Activated T-cell treated with anti-CD3 and anti-CD28 coated beads, Interleukin-2, amount 50 U/mL, for 4 hours (primary cell): ENCODE data around the gene INPP4A. TPM values are rescaled to one million over a fixed set of nuclear protein-coding genes. Genes with fewer than 3 reads are reported as not detected.

Experiments
- ATAC-seq, 2 donors: fragments of 200-7000 bp; cut with Tn5 transposase; one replicate each; pipeline ENCODE4 v1.10.0; 2021
- DNase-seq: peaks from one replicate; pipeline ENCODE4 v3.0.0-alpha.2; 2020
- H3K27me3 Mint-ChIP-seq: one replicate; pipeline ENCODE4 v1.8.0; 2021; ENCODE audit warnings: low read depth, mixed read lengths
- H3K36me3 Mint-ChIP-seq: one replicate; pipeline ENCODE4 v1.8.0; 2022; ENCODE audit warnings: mixed read lengths; ENCODE audit not compliant: insufficient read depth
- H3K4me1 Mint-ChIP-seq: one replicate; pipeline ENCODE4 v1.8.0; 2021; ENCODE audit warnings: low read depth, mixed read lengths
- H3K4me3 Mint-ChIP-seq: one replicate; pipeline ENCODE4 v1.8.0; 2021; ENCODE audit warnings: mild to moderate bottlenecking, moderate library complexity, mixed read lengths
- H3K9me3 Mint-ChIP-seq: one replicate; pipeline ENCODE4 v1.8.0; 2021; ENCODE audit warnings: mixed read lengths
- total RNA-seq, 3 donors: library from RNA; stranded (reverse); gene quantifications; one replicate each; pipeline ENCODE4 v1.2.1, GENCODE V29; 2021

The INPP4A gene
- total RNA-seq, 3 donors from 2014 or later, result 17.3 to 24.0 (median 17.3) TPM

- Mint-ChIP-seq H3K4me3 (peak overlapping the region; percentile 84), H3K36me3 (peaks cover 21% of the 10 kb centered on the region), H3K4me1 (peaks cover 71% of the 10 kb centered on the region), H3K27me3 (no peaks in the 10 kb centered on the region), H3K9me3 (no peaks in the 10 kb centered on the region)
- no peak for DNase-seq
- peak in 1 of 2 donors; percentile 7 for ATAC-seq
These were observed 164.4 kb downstream of the INPP4A start for GRCh38 chr2:98608962-98609604.

DNA sequence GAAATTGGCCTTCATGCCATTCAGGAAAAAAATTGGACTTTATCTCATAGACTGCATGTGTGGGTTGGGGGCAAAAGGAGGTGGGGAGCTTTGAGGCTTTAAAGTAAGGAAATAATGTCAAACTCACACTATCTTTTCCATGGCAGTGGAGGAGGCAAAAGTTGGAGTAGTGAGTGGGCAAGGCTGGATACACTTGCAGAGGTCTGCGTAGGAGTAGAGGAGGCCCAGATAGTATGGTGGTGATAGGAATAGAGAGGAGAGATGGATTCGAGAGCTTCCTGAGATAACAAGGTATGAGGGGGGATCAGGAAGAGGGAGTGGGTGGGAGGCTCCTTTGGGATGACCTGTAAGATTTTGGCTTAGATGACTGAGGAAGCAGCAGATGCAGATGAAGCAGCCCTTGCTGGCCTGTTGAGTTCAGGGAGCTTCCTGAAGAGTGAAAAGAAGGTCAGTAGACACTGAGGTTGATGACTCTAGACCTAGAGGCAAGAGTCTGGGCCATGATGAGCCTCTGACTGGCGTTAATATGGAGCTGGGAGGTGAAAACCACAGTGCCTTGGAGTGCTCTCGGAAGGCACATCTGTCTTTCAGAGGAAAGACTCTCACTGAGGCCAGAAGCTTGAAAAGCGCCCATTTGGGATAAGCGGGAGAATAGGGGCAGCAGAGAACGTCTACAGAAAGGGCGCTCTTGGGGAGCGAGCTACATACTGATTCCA is 169.5 kb downstream of the INPP4A start:
- Mint-ChIP-seq H3K4me1 (peaks cover 58% of the 10 kb centered on the region), H3K9me3 (no peaks in the 10 kb centered on the region), H3K36me3 (peaks cover 53% of the 10 kb centered on the region), H3K27me3 (no peaks in the 10 kb centered on the region), H3K4me3 (no peak overlapping the region)
- ATAC-seq, result no peak
- no peak for DNase-seq

DNA sequence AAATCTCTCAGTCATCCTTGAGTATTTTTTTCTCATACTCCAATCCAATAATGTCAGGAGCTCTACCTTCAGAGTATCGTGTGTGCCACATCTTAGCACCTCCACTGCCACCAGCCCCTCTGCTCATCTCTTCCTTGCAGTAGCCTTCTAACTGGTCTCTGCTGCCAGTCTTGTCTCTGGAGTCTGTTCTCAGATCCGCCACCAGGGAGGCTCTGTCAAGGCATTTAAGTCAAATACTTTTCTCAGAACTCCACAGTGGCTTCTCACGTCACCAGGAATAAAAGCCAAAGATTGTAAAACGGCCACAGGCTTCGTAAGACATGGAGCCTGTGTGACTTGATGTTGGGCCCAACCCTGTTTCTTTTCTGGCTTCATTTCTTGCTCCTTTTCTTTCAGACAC is 170.8 kb downstream of the INPP4A start:
- ATAC-seq, result no peak
- no peak for DNase-seq
- H3K4me1 Mint-ChIP-seq, result peaks cover 53% of the 10 kb centered on the region
- H3K9me3 Mint-ChIP-seq, result no peaks in the 10 kb centered on the region
- H3K36me3 Mint-ChIP-seq, result peaks cover 54% of the 10 kb centered on the region
- H3K4me3 Mint-ChIP-seq, result no peak overlapping the region
- H3K27me3 Mint-ChIP-seq, result no peaks in the 10 kb centered on the region

GRCh38 chr2:98617149-98617548 is 172.5 kb downstream of the INPP4A start:
- H3K9me3 Mint-ChIP-seq, result no peaks in the 10 kb centered on the region
- peaks cover 48% of the 10 kb centered on the region for H3K4me1 Mint-ChIP-seq
- peaks cover 53% of the 10 kb centered on the region for H3K36me3 Mint-ChIP-seq
- no peaks in the 10 kb centered on the region for H3K27me3 Mint-ChIP-seq
- DNase-seq (no peak), ATAC-seq (no peak)
- H3K4me3 Mint-ChIP-seq, result no peak overlapping the region

GRCh38 chr2:98623657-98624056 is 179.0 kb downstream of the INPP4A start:
- ATAC-seq (no peak), DNase-seq (no peak)
- Mint-ChIP-seq H3K4me1 (peaks cover 33% of the 10 kb centered on the region), H3K36me3 (peaks cover 29% of the 10 kb centered on the region), H3K4me3 (no peak overlapping the region), H3K27me3 (no peaks in the 10 kb centered on the region), H3K9me3 (no peaks in the 10 kb centered on the region)

DNA sequence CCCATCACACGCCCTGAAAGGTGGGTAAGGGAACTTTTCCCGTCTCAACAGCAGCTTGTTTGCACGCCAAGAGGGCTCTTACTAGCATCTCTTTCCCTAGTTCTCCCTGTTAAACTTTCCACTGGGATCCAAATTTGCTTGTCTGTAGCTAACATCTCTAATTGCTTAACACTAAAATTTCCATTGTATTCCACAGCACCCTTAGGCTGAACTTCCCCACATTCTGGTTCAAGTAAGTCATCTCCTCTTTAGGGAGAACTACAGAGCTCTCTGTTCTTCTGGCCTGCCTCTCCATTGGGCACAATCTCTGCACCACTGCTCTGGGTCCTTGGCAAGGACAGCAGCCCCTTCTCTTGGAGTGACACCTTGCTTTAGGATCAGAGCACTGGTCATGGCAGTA is 187.7 kb downstream of the INPP4A start:
- Mint-ChIP-seq H3K36me3 (peaks cover 41% of the 10 kb centered on the region), H3K4me1 (peaks cover 31% of the 10 kb centered on the region), H3K4me3 (no peak overlapping the region), H3K9me3 (no peaks in the 10 kb centered on the region), H3K27me3 (no peaks in the 10 kb centered on the region)
- DNase-seq (no peak), ATAC-seq (no peak)

- peaks cover 33% of the 10 kb centered on the region for H3K36me3 Mint-ChIP-seq
- H3K27me3 Mint-ChIP-seq, result no peaks in the 10 kb centered on the region
- peak overlapping the region; percentile 19 for H3K4me3 Mint-ChIP-seq
- peak; percentile 63 for ATAC-seq
- H3K4me1 Mint-ChIP-seq, result peaks cover 36% of the 10 kb centered on the region
- H3K9me3 Mint-ChIP-seq, result no peaks in the 10 kb centered on the region
- peak; percentile 34 for DNase-seq
These were observed 189.9 kb downstream of the INPP4A start for GRCh38 chr2:98634406-98635092.

DNA sequence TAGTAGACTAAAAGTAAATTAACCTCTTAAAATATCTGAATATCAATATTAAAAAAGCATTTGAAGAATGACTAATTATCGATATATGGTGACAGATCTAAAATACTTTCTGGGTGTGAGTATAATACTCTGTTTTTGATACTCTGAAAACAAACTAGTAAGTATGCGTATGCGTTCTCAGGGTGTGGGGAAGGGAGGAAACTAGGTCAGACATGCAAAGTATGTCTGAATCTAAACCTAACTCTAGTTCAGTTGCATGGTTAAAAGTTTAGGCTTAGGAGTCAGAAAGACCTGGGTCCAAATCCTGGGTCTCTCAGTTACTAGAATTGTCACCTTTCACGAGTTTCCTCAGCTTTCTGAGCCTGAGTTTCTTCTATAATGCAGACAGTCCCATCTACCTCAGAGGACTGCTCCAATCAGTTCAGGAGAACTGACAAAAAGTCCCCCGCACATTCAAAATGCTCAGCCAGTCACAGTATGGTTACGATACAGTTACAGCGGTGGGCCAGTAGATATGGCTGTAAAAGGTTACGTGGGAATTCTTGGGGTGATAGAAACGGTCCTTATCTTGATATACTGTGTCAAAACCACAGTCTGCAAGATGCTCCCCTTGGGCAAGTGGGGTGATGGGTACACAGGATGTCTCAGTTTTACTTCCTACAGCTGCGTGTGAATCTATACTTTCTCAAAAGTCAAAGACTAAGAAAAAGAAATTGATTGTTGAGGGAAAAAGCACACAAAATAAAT is 192.9 kb downstream of the INPP4A start:
- Mint-ChIP-seq H3K27me3 (no peaks in the 10 kb centered on the region), H3K36me3 (peaks cover 30% of the 10 kb centered on the region), H3K4me3 (peak overlapping the region; percentile 68), H3K9me3 (no peaks in the 10 kb centered on the region), H3K4me1 (peaks cover 39% of the 10 kb centered on the region)
- DNase-seq, result peak; percentile 32
- peak; percentile 87 to 89 for ATAC-seq

DNA sequence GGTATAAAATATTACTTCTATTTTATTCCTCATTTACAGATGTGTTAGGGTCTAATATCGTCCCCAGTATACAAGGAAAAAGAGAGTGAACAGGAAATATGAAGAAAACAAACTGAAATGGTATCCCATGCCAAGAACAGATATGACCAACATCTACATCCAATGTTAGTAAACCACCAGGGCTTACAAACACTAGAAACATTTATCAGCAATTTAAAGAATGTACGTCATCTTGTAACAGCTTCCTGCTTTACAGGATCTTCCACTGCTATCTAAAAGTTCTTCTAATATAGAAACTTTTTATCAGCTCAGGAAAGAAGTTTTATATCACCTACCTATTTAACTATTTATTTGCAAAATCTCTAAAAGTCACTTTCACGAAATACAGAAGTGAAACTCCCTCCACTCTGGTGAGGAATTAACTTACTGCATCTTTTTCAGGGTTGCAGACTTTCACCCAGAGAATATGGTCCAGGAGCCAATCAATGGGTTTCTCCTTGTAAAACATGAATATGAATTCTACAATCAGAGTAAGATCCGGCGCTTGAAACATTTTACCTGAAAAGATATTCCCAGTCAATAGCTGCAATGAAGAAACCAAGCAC is 198.9 kb downstream of the INPP4A start:
- DNase-seq, result no peak
- Mint-ChIP-seq H3K36me3 (peaks cover 28% of the 10 kb centered on the region), H3K27me3 (no peaks in the 10 kb centered on the region), H3K4me1 (peaks cover 9% of the 10 kb centered on the region), H3K9me3 (no peaks in the 10 kb centered on the region), H3K4me3 (no peak overlapping the region)
- no peak for ATAC-seq

Other genes with a start within 250 kb of the INPP4A start
- gene CNGA3, start 98.4 kb upstream of the INPP4A start, total RNA-seq, result not detected
- gene COA5, start 163.7 kb downstream of the INPP4A start, total RNA-seq, result 10 to 100 TPM; 14.5 to 17.6 (median 15.9) TPM
- 10 to 100 TPM; 30.2 to 39.1 (median 35.9) TPM for gene UNC50, start 163.7 kb downstream of the INPP4A start, total RNA-seq